UCSD-AML1 (cell line): ENCODE data around the gene PDSS2.

Experiments
- DNase-seq: peaks from one replicate; lab custom pipeline; 2025; ENCODE audit not compliant: unreplicated experiment; lab: John Stamatoyannopoulos, UW

PDSS2 gene

GRCh38 chr6:107419733-107420132, 39.6 kb downstream of the PDSS2 start:
- DNase-seq = no peak

GRCh38 chr6:107418118-107418517, 41.2 kb downstream of the PDSS2 start:
- DNase-seq = no peak

- DNase-seq = no peak
These were observed 43.2 kb downstream of the PDSS2 start for GRCh38 chr6:107416145-107416544.

GRCh38 chr6:107413966-107414645, 45.3 kb downstream of the PDSS2 start:
- DNase-seq = no peak

- DNase-seq = no peak
These were observed 48.2 kb downstream of the PDSS2 start for GRCh38 chr6:107411161-107411560.

GRCh38 chr6:107409942-107410341, 49.4 kb downstream of the PDSS2 start:
- no peak for DNase-seq

- no peak for DNase-seq
These were observed 50.6 kb downstream of the PDSS2 start for GRCh38 chr6:107408714-107409113.

GRCh38 chr6:107405002-107405401, 54.4 kb downstream of the PDSS2 start:
- no peak for DNase-seq

GRCh38 chr6:107402533-107402932, 56.8 kb downstream of the PDSS2 start:
- DNase-seq = no peak

- no peak for DNase-seq
These were observed 57.8 kb downstream of the PDSS2 start for GRCh38 chr6:107401573-107401972.

- DNase-seq = no peak
These were observed 58.7 kb downstream of the PDSS2 start for GRCh38 chr6:107400616-107401147.

- DNase-seq = no peak
These were observed 59.4 kb downstream of the PDSS2 start for GRCh38 chr6:107399935-107400334.

GRCh38 chr6:107398001-107398400, 61.4 kb downstream of the PDSS2 start:
- no peak for DNase-seq

GRCh38 chr6:107396211-107396610, 63.2 kb downstream of the PDSS2 start:
- DNase-seq = no peak

- no peak for DNase-seq
These were observed 67.3 kb downstream of the PDSS2 start for GRCh38 chr6:107392069-107392468.

- DNase-seq = no peak
These were observed 68.5 kb downstream of the PDSS2 start for GRCh38 chr6:107390685-107391435.

GRCh38 chr6:107390056-107390455, 69.3 kb downstream of the PDSS2 start:
- DNase-seq = no peak

GRCh38 chr6:107386904-107387303, 72.5 kb downstream of the PDSS2 start:
- DNase-seq = no peak

GRCh38 chr6:107386340-107386739, 73.0 kb downstream of the PDSS2 start:
- no peak for DNase-seq

- no peak for DNase-seq
These were observed 75.7 kb downstream of the PDSS2 start for GRCh38 chr6:107383705-107384104.

- no peak for DNase-seq
These were observed 85.1 kb downstream of the PDSS2 start for GRCh38 chr6:107374264-107374663.

- no peak for DNase-seq
These were observed 89.9 kb downstream of the PDSS2 start for GRCh38 chr6:107369493-107369892.
